ENCODE data around the gene MTMR12. TPM values are rescaled to one million over a fixed set of nuclear protein-coding genes. Genes with fewer than 3 reads are reported as not detected.

The MTMR12 gene
- total RNA-seq, 2 experiments from 2014 or later = 33.6 to 71.9 TPM

- ChIA-PET POLR2A (interaction anchor here (1.3 kb wide), 1 partner anchor 23 kb away, joined by 3 read pairs; no protein-coding TSS in a partner anchor), CTCF (ENCODE audit: unreplicated experiment) (no interaction called here)
- Histone ChIP-seq H3K4me2 (ENCODE audit: low read length) (no peak overlapping the region), H3K27ac (ENCODE audit: low read depth, low read length, poor library complexity, severe bottlenecking) (no peak overlapping the region), H3K9me3 (ENCODE audit: low read length) (no peaks in the 10 kb centered on the region), H2AFZ (ENCODE audit: low read length) (no peak overlapping the region), H3K9me2 (ENCODE audit: insufficient read depth, low read length) (no peaks in the 10 kb centered on the region), H4K20me1 (ENCODE audit: insufficient read depth, low read length) (no peaks in the 10 kb centered on the region), H3K79me2 (ENCODE audit: insufficient read depth, low read depth, low read length) (no peaks in the 10 kb centered on the region), H3K4me1 (ENCODE audit: insufficient read depth, low read length, poor library complexity, severe bottlenecking) (peaks cover 16% of the 10 kb centered on the region), H3K36me3 (ENCODE audit: insufficient read depth, low read length) (no peaks in the 10 kb centered on the region), H3K4me3 (ENCODE audit: low read depth, low read length, poor library complexity, severe bottlenecking) (no peak overlapping the region)
- DNase-seq (ENCODE audit: low spot score) = no peak
- intact Hi-C loops (cut with micrococcal nuclease; ENCODE audit: unreplicated experiment) = no loop called here
- BruUV-seq (replicated peaks) = no TSS peak
- TF ChIP-seq CTCF (conservative IDR thresholded peaks at IDR 0.05; ENCODE audit: low read length) = no peak
- no peak for TF ChIP-seq EZH2phosphoT487 (IDR thresholded peaks at IDR 0.05; ENCODE audit: borderline replicate concordance, low read depth, low read length)
Measured at GRCh38 chr5:32206509-32207354, 106.0 kb downstream of the MTMR12 start.

GRCh38 chr5:32206053-32206452 lies 106.7 kb downstream of the MTMR12 start:
- H3K79me2 ChIP-seq (ENCODE audit: insufficient read depth, low read depth, low read length) = no peaks in the 10 kb centered on the region
- no peaks in the 10 kb centered on the region for H3K36me3 ChIP-seq (ENCODE audit: insufficient read depth, low read length)
- peaks cover 9% of the 10 kb centered on the region for H3K4me1 ChIP-seq (ENCODE audit: insufficient read depth, low read length, poor library complexity, severe bottlenecking)
- H3K9me2 ChIP-seq (ENCODE audit: insufficient read depth, low read length) = no peaks in the 10 kb centered on the region
- no peak overlapping the region for H3K4me3 ChIP-seq (ENCODE audit: low read depth, low read length, poor library complexity, severe bottlenecking)
- BruUV-seq (replicated peaks) = no TSS peak
- DNase-seq (ENCODE audit: low spot score) = no peak
- no peak overlapping the region for H3K4me2 ChIP-seq (ENCODE audit: low read length)
- ChIA-PET CTCF (ENCODE audit: unreplicated experiment) (no interaction called here), POLR2A (no interaction called here)
- intact Hi-C loops (cut with micrococcal nuclease; ENCODE audit: unreplicated experiment) = no loop called here
- H3K27ac ChIP-seq (ENCODE audit: low read depth, low read length, poor library complexity, severe bottlenecking) = no peak overlapping the region
- TF ChIP-seq CTCF (conservative IDR thresholded peaks at IDR 0.05; ENCODE audit: low read length) (no peak), EZH2phosphoT487 (IDR thresholded peaks at IDR 0.05; ENCODE audit: borderline replicate concordance, low read depth, low read length) (no peak)
- no peaks in the 10 kb centered on the region for H3K9me3 ChIP-seq (ENCODE audit: low read length)
- H4K20me1 ChIP-seq (ENCODE audit: insufficient read depth, low read length) = no peaks in the 10 kb centered on the region
- no peak overlapping the region for H2AFZ ChIP-seq (ENCODE audit: low read length)

GRCh38 chr5:32202394-32202793 lies 110.3 kb downstream of the MTMR12 start:
- H3K9me2 ChIP-seq (ENCODE audit: insufficient read depth, low read length) = no peaks in the 10 kb centered on the region
- no peak overlapping the region for H3K4me3 ChIP-seq (ENCODE audit: low read depth, low read length, poor library complexity, severe bottlenecking)
- ChIA-PET POLR2A (interaction anchor here (1.0 kb wide), 1 partner anchor 24 kb away, joined by 4 read pairs; no protein-coding TSS in a partner anchor), CTCF (ENCODE audit: unreplicated experiment) (no interaction called here)
- no peaks in the 10 kb centered on the region for H4K20me1 ChIP-seq (ENCODE audit: insufficient read depth, low read length)
- TF ChIP-seq CTCF (conservative IDR thresholded peaks at IDR 0.05; ENCODE audit: low read length) = no peak
- no peak for TF ChIP-seq EZH2phosphoT487 (IDR thresholded peaks at IDR 0.05; ENCODE audit: borderline replicate concordance, low read depth, low read length)
- no peak overlapping the region for H3K4me2 ChIP-seq (ENCODE audit: low read length)
- DNase-seq (ENCODE audit: low spot score) = no peak
- BruUV-seq (replicated peaks) = no TSS peak
- H3K4me1 ChIP-seq (ENCODE audit: insufficient read depth, low read length, poor library complexity, severe bottlenecking) = no peaks in the 10 kb centered on the region
- no peak overlapping the region for H3K27ac ChIP-seq (ENCODE audit: low read depth, low read length, poor library complexity, severe bottlenecking)
- no peak overlapping the region for H2AFZ ChIP-seq (ENCODE audit: low read length)
- no peaks in the 10 kb centered on the region for H3K9me3 ChIP-seq (ENCODE audit: low read length)
- intact Hi-C loops (cut with micrococcal nuclease; ENCODE audit: unreplicated experiment) = no loop called here
- no peaks in the 10 kb centered on the region for H3K79me2 ChIP-seq (ENCODE audit: insufficient read depth, low read depth, low read length)
- no peaks in the 10 kb centered on the region for H3K36me3 ChIP-seq (ENCODE audit: insufficient read depth, low read length)
